IPS DF 6.9 (cell line): Measurements from ENCODE around the gene E2F2.

Experiments
- DNase-seq: peaks from one replicate; pipeline ENCODE4 v3.0.0-alpha.2; 2013; ENCODE audit warnings: low read depth, low spot score
- H3K27ac ChIP-seq: one replicate; pipeline ENCODE4 v1.5.1; 2013; ENCODE audit warnings: low read length, control low read depth
- H3K27me3 ChIP-seq: 2 replicates; pipeline ENCODE4 v1.6.1; 2013; ENCODE audit warnings: mild to moderate bottlenecking, low read length; ENCODE audit not compliant: control insufficient read depth, insufficient read depth
- H3K36me3 ChIP-seq: 2 replicates; pipeline ENCODE4 v1.6.1; 2013; ENCODE audit warnings: low read length; ENCODE audit not compliant: control insufficient read depth, insufficient read depth
- H3K4me1 ChIP-seq: 2 replicates; pipeline ENCODE4 v1.6.1; 2013; ENCODE audit warnings: low read length; ENCODE audit not compliant: control insufficient read depth, insufficient read depth
- H3K4me3 ChIP-seq: 2 replicates; pipeline ENCODE4 v1.5.1; 2013; ENCODE audit warnings: mild to moderate bottlenecking, low read length
- H3K9me3 ChIP-seq: 2 replicates; pipeline ENCODE4 v1.6.1; 2013; ENCODE audit warnings: low read length, inconsistent platforms; ENCODE audit not compliant: control insufficient read depth, insufficient read depth
- WGBS: extraction: QIAGEN DNeasy Blood & Tissue Kit; methylation state at CpG from one replicate; pipeline ENCODE4 v1.1.7; 2013; ENCODE audit warnings: mixed read lengths, missing lambda C conversion rate; ENCODE audit not compliant: insufficient read length, insufficient coverage; 5-methylcytosine and 5-hydroxymethylcytosine counted together

The E2F2 gene

GRCh38 chr1:23481904-23482303, 49.1 kb downstream of the E2F2 start:
- no peak for DNase-seq
- no peaks in the 10 kb centered on the region for H3K9me3 ChIP-seq
- no peak overlapping the region for H3K4me3 ChIP-seq
- no peak overlapping the region for H3K27ac ChIP-seq
- peaks cover 5% of the 10 kb centered on the region for H3K4me1 ChIP-seq
- WGBS: no CpG with 5 or more reads among the region's 6 CpGs
- no peaks in the 10 kb centered on the region for H3K27me3 ChIP-seq
- H3K36me3 ChIP-seq: no peaks in the 10 kb centered on the region

GRCh38 chr1:23481026-23481597, 49.9 kb downstream of the E2F2 start:
- no peak for DNase-seq
- Histone ChIP-seq H3K4me1 (peaks cover 5% of the 10 kb centered on the region), H3K9me3 (no peaks in the 10 kb centered on the region), H3K27me3 (no peaks in the 10 kb centered on the region), H3K36me3 (no peaks in the 10 kb centered on the region), H3K4me3 (no peak overlapping the region), H3K27ac (no peak overlapping the region)
- no CpG with 5 or more reads among the region's 7 CpGs for WGBS

DNA sequence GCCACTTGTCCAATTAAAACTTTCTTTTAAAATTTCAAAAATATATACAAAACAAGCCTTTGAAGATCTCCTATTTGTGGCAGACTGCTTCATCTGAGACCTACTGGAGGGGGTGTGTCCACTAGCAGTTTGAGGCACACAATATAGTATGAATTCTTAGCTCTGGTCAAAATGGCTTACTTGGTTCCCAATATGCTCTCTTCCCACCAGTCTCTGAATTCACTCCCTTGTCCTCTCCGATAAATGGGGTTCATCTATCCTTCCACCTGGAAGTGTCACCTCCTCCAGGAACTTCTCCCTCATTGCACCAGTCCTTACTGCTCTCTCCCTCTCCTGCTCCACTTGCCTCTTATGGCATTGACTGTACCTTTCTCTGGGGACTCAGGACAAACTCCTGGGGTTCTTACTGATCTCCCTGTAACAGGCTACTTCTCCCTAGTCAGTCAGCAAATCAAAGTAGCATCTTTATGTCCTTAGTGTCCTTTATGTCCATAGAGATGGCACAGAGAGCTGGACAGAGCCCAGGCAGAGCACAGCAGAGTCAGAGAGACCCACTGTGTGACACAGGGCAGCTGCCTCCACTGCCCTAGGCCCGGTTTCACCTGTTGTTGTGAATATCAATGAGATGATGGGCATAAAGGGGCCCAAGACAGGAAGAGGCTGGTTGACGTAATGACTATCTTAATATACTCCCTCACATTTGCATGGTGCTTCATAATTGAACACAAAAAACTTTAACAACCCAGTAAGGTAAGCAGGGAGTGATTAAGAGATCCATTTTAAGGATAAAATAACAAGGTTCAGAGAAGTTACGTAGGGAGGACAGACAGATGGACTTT, 50.6 kb downstream of the E2F2 start:
- no CpG with 5 or more reads among the region's 4 CpGs for WGBS

DNA sequence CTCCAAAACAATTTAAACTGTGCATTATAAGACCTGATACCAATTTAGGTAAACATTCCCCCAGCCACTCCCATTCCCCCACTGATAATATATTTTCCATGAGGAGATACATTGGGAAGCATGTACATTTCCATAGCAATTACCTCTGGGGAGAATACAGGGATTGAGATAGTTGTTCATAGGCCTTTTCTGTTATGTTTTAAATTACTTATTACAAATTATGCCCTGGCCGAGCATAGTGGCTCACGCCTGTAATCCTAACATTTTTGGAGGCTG, 51.4 kb downstream of the E2F2 start:
- DNase-seq: no peak
- Histone ChIP-seq H3K4me3 (no peak overlapping the region), H3K9me3 (no peaks in the 10 kb centered on the region), H3K36me3 (no peaks in the 10 kb centered on the region), H3K4me1 (peaks cover 3% of the 10 kb centered on the region; the same call in 1 of the 2 replicates), H3K27me3 (no peaks in the 10 kb centered on the region), H3K27ac (no peak overlapping the region)
- no CpG with 5 or more reads among the region's 2 CpGs for WGBS

More for the DNA sequence above, 50.6 kb downstream of the E2F2 start:
- Histone ChIP-seq H3K36me3 (no peaks in the 10 kb centered on the region), H3K27ac (no peak overlapping the region), H3K4me1 (peaks cover 5% of the 10 kb centered on the region), H3K9me3 (no peaks in the 10 kb centered on the region), H3K27me3 (no peaks in the 10 kb centered on the region), H3K4me3 (no peak overlapping the region)
- no peak for DNase-seq

DNA sequence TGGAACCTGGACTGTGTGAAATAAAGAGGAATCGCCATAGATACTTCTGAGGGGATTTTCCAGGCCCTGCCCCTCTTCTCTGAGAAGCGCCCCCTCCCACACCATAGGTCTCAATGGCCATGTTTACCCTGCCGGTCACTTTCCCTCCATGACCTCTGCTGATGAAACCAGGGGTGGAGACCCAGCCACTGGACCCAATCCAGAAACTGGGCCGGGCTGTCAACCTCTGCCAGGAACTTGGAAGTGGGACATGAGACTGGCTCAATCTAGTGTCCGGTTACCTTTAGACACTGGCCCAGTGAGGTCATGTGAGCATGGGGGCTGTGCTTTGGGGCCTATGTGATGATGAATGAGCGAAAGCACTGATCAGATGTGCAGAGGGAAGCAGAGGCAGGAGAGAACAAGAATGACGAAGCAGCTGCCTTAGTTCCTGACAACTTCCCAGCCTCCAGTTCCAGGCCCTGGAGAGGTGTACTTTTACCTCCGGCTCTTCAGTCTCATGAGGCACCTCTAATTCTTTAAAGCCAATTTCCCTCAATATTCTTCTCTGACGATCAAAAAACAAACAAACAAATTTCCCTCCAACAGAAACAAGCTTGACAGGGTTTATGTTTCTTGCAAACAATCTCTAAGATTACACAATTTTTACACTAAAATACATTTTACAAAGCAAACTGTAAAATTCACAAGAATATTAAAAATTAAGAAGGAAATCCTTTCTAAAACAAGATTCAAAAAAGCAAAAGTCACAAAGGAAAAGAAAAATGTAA, 52.0 kb downstream of the E2F2 start:
- no peak for DNase-seq
- no peaks in the 10 kb centered on the region for H3K27me3 ChIP-seq
- WGBS: no CpG with 5 or more reads among the region's 9 CpGs
- H3K9me3 ChIP-seq: no peaks in the 10 kb centered on the region
- peaks cover 3% of the 10 kb centered on the region; the same call in 1 of the 2 replicates for H3K4me1 ChIP-seq
- no peak overlapping the region for H3K27ac ChIP-seq
- no peak overlapping the region for H3K4me3 ChIP-seq
- H3K36me3 ChIP-seq: no peaks in the 10 kb centered on the region

- H3K27ac ChIP-seq: no peak overlapping the region
- no CpG with 5 or more reads among the region's 10 CpGs for WGBS
Observed at GRCh38 chr1:23477359-23478144, 53.5 kb downstream of the E2F2 start.

GRCh38 chr1:23475641-23476040, 55.4 kb downstream of the E2F2 start:
- Histone ChIP-seq H3K4me1 (no peaks in the 10 kb centered on the region), H3K27ac (no peak overlapping the region), H3K4me3 (no peak overlapping the region), H3K36me3 (no peaks in the 10 kb centered on the region), H3K27me3 (no peaks in the 10 kb centered on the region), H3K9me3 (no peaks in the 10 kb centered on the region)
- no peak for DNase-seq
- WGBS: no CpG with 5 or more reads among the region's 3 CpGs

More at GRCh38 chr1:23477359-23478144, 53.5 kb downstream of the E2F2 start:
- Histone ChIP-seq H3K9me3 (no peaks in the 10 kb centered on the region), H3K27me3 (no peaks in the 10 kb centered on the region), H3K36me3 (no peaks in the 10 kb centered on the region), H3K4me1 (no peaks in the 10 kb centered on the region), H3K4me3 (no peak overlapping the region)
- no peak for DNase-seq

DNA sequence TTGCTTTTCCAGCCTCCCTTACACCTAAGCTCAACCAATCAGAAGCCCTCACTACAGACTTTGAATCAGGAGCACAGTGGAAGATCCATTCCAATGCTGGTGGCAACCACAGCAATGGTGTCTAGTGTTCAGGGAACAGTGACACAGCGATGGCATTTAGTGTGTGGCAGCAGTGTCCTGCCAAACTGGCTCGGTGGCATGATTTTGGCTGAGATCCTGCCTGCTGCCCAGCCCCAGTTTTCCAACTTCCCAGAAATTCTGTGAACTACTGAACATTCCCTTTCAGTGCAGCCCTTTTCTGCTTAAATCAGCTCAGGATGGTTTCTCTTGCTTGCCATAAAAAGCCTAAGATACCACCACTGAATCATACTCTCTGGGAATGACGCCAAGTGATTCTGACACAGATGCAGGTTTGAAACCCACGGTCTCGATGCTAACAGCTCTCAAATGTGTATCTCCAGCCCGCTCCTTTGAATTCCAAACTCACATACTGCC, 55.9 kb downstream of the E2F2 start:
- H3K4me3 ChIP-seq: no peak overlapping the region
- H3K36me3 ChIP-seq: no peaks in the 10 kb centered on the region
- H3K27ac ChIP-seq: no peak overlapping the region
- DNase-seq: no peak
- no CpG with 5 or more reads among the region's 6 CpGs for WGBS
- H3K9me3 ChIP-seq: no peaks in the 10 kb centered on the region
- no peaks in the 10 kb centered on the region for H3K27me3 ChIP-seq
- no peaks in the 10 kb centered on the region for H3K4me1 ChIP-seq

DNA sequence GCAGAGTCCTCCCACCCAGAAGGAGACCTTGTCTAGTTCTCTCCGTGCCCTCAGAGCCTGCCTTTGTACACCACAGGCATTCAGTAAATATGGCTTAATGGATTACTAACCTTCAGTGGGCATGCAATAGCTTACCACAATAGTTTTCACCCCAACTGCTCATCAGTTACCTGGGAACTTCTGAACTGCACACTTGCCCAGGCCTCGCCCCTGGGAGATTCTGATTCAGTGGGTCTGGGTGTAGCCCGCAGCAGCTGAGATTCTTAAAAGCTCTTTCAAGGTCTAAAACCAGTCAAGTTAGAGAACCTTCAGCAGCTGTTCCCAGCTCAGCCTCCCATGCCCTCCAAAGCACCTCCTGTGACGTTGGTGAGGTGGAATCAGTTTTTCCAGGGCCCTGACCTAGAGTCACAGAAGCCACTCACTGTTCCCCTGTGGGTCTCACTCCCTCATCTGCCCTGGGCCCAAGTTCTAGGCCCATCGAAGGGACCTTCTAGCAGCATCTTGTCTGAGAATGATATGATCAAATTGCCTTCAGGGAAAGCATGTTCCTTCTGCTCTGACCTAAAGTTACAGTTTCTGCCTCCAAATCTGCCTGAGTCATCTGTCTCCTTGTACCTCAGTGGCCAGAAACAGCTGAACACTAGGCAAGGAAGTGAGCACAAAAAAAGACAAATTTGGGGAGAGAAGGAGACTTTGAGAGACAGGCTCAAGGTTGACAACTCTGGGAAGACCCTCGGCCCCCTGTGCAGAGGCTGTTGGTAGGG, 57.8 kb downstream of the E2F2 start:
- no peaks in the 10 kb centered on the region for H3K9me3 ChIP-seq
- H3K4me3 ChIP-seq: no peak overlapping the region
- no peaks in the 10 kb centered on the region for H3K27me3 ChIP-seq
- no CpG with 5 or more reads among the region's 6 CpGs for WGBS
- no peaks in the 10 kb centered on the region for H3K4me1 ChIP-seq
- no peaks in the 10 kb centered on the region for H3K36me3 ChIP-seq
- no peak overlapping the region for H3K27ac ChIP-seq
- no peak for DNase-seq
